BLaER1 treated with 17β-estradiol and CSF1 and Interleukin-3, amounts not matched to agents 10 nM and 100 nM (cell line): Measurements from ENCODE around the gene XPO6.

Source experiments
- H3K27ac ChIP-seq, 11 experiments: shearing (Covaris generic); formaldehyde crosslinking; 2 replicates each; pipeline ENCODE4 v1.8.1; 2022
- H3K27me3 ChIP-seq, 11 experiments: shearing (Covaris generic); formaldehyde crosslinking; 2 replicates each; pipeline ENCODE4 v1.8.1; 2022
- H3K36me3 ChIP-seq, 11 experiments: shearing (Covaris generic); formaldehyde crosslinking; 2 replicates each; pipeline ENCODE4 v1.8.1; 2022
- H3K4me1 ChIP-seq, 10 experiments: shearing (Covaris generic); formaldehyde crosslinking; 2 replicates each; pipeline ENCODE4 v1.8.1; 2022
- H3K4me2 ChIP-seq, 11 experiments: shearing (Covaris generic); formaldehyde crosslinking; 2 replicates each; pipeline ENCODE4 v1.8.1; 2022
- H3K4me3 ChIP-seq, 10 experiments: shearing (Covaris generic); formaldehyde crosslinking; 2 replicates each; pipeline ENCODE4 v1.8.1; 2022
- H3K9ac ChIP-seq, 11 experiments: shearing (Covaris generic); formaldehyde crosslinking; 2 replicates each; pipeline ENCODE4 v1.8.1; 2022
- H3K9me3 ChIP-seq, 11 experiments: shearing (Covaris generic); formaldehyde crosslinking; replicated peaks in 1 of 11; 2 replicates each; pipeline ENCODE4 v1.8.1; 2022
- H4K20me1 ChIP-seq, 11 experiments: shearing (Covaris generic); formaldehyde crosslinking; 2 replicates each; pipeline ENCODE4 v1.8.1; 2022
- Cebpa-rat ChIP-seq, 11 experiments: shearing (Covaris generic); IDR thresholded peaks; 2 replicates each; pipeline ENCODE4 v1.8.1; 2022

The XPO6 gene

DNA sequence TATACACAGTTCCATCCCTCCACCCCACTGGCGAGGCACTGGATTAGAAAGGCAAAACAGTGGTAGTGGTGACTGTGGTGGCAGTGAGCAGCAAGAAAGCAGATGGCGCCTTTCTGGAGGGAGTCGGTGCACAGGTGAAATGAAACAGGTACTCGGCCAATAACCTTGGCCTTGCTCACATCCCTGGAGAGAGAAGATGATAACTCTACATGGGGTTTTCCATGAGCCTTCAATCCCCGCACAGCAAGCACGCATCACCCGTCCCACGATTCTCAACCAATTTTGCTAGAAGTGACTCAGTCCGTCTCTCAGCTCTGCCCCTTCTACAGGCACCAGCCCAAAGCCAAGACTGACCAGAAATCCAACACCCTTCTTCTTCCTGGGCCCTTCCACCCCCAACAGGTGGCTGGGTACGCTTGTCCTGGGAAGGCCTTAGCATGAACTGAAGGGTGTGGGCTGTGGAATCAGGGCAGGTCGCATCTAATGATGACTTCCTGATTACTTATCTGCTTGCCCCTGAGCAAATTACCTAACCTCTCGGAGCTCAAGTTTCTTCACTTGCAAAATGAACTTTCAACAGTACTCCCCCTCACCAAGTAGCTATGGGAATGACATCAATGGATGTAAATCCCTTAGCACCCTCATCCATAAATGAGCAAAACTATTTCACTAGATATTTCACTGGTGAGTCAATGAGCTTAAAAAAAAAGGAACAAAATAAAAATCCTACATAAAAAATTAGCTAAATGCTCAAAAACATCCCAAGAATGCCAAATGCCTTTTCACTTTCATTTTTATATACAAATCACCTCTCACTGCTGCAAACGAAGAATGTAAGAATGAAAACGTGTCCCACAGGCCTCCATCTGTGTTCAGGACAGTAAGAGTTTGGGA lies 18.0 kb downstream of the XPO6 start:
- peaks cover 33 to 99% (median 61%) of the 10 kb centered on the region in 10 experiments for H3K4me1 ChIP-seq
- peak overlapping the region; percentile 74 to 94 (median 83) for H3K4me2 ChIP-seq
- no peak for TF ChIP-seq Cebpa-rat (IDR thresholded peaks at IDR 0.05)
- H3K9ac ChIP-seq = peak overlapping the region in 8 of 11 experiments; percentile 6 to 64 (median 41); a peak in 7 of 22 replicates
- no peaks in the 10 kb centered on the region for H3K27me3 ChIP-seq
- peaks cover 12 to 100% (median 88%) of the 10 kb centered on the region in 11 experiments; a peak in 20 of 22 replicates for H4K20me1 ChIP-seq
- H3K27ac ChIP-seq = peak overlapping the region; percentile 15 to 78 (median 71); a peak in 21 of 22 replicates
- no peaks in the 10 kb centered on the region for H3K9me3 ChIP-seq
- H3K4me3 ChIP-seq = peak overlapping the region in 8 of 10 experiments; percentile 5 to 45 (median 28); a peak in 10 of 20 replicates
- H3K36me3 ChIP-seq = peaks cover 10 to 80% (median 66%) of the 10 kb centered on the region in 11 experiments; a peak in 21 of 22 replicates

- H3K9ac ChIP-seq = peak overlapping the region; percentile 18 to 64 (median 47); a peak in 12 of 22 replicates
- peak overlapping the region; percentile 74 to 94 (median 83) for H3K4me2 ChIP-seq
- H4K20me1 ChIP-seq = peaks cover 10 to 100% (median 88%) of the 10 kb centered on the region in 11 experiments; a peak in 21 of 22 replicates
- H3K27ac ChIP-seq = peak overlapping the region; percentile 46 to 78 (median 71)
- H3K27me3 ChIP-seq = no peaks in the 10 kb centered on the region
- H3K4me1 ChIP-seq = peaks cover 33 to 99% (median 69%) of the 10 kb centered on the region in 10 experiments
- H3K9me3 ChIP-seq = no peaks in the 10 kb centered on the region
- peak overlapping the region in 8 of 10 experiments; percentile 5 to 45 (median 28); a peak in 10 of 20 replicates for H3K4me3 ChIP-seq
- peaks cover 10 to 82% (median 58%) of the 10 kb centered on the region in 11 experiments; a peak in 21 of 22 replicates for H3K36me3 ChIP-seq
- TF ChIP-seq Cebpa-rat (IDR thresholded peaks at IDR 0.05) = no peak
Observed at GRCh38 chr16:28192806-28193529, 18.8 kb downstream of the XPO6 start.

DNA sequence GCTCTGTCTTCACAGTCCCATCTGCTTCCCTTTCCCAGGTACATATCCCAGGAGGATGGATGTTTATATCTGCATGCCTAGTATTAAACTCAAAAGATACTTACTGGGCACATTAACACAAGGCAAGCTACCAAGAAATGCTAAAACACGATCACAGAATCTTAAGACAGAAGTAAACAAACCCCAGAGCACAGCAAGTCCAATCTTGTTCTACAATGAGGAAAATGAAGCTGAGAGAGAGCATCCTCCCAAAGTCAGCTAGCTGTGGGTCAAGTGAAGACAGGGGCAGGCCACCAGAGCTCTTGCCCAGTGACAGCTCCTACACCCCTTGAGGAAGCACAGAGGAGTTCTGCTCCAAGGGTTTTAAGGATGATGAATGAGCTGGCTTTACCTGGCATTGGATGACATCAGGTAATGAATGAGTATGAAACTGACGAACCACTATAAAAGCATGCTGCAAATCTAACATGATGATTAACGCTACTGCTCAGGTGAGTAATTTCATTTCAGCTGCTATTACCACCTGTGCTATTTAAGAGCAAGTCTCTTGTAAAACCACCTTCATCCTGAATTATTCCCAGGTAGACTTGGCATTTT lies 20.3 kb downstream of the XPO6 start:
- no peak overlapping the region; a peak in 1 of 22 replicates for H3K27ac ChIP-seq
- peaks cover 0 to 8% (median under 1%) of the 10 kb centered on the region in 11 experiments; a peak in 1 of 22 replicates for H3K9me3 ChIP-seq
- peak overlapping the region in 4 of 11 experiments; percentile 9 to 94 (median 90); a peak in 6 of 22 replicates for H3K4me2 ChIP-seq
- H3K4me3 ChIP-seq = no peak overlapping the region
- peaks cover 10 to 86% (median 70%) of the 10 kb centered on the region in 11 experiments; a peak in 21 of 22 replicates for H3K36me3 ChIP-seq
- peaks cover 9 to 100% (median 86%) of the 10 kb centered on the region in 11 experiments; a peak in 21 of 22 replicates for H4K20me1 ChIP-seq
- H3K9ac ChIP-seq = 0 out of 22 replicates have a peak overlapping the region, but pooled peaks of 1 of the 11 experiments have one; percentile 8
- no peak for TF ChIP-seq Cebpa-rat (IDR thresholded peaks at IDR 0.05)
- peaks cover 36 to 100% (median 78%) of the 10 kb centered on the region in 10 experiments for H3K4me1 ChIP-seq
- H3K27me3 ChIP-seq = no peaks in the 10 kb centered on the region

DNA sequence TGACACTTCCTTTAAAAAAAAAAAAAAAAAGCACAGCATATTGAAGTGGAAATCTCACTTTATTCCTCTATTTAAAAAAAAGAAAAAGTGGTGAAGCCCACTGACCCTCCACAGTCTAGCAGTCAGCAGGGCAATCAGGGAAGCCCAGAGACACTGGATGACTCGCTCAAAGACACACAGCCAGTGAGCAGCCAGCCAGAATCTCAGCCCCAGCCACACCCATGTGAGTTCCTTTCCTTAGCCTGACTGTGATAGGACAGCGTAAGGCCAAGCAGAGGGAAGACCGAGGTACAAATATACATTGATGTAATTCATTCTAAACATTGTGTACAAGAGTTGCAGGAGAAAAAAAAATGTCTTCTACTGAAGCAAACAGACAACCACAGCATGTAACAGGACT lies 22.5 kb downstream of the XPO6 start:
- H3K36me3 ChIP-seq = peaks cover 4 to 86% (median 70%) of the 10 kb centered on the region in 11 experiments; a peak in 21 of 22 replicates
- H3K4me3 ChIP-seq = peak overlapping the region in 1 of 10 experiments; percentile 6; a peak in 1 of 20 replicates
- peaks cover 0 to 24% (median 17%) of the 10 kb centered on the region in 11 experiments; a peak in 15 of 22 replicates for H3K9me3 ChIP-seq
- peak overlapping the region in 6 of 11 experiments; percentile 17 to 94 (median 81); a peak in 11 of 22 replicates for H3K4me2 ChIP-seq
- TF ChIP-seq Cebpa-rat (IDR thresholded peaks at IDR 0.05) = no peak
- peak overlapping the region in 5 of 11 experiments; percentile 42 to 68 (median 58); a peak in 8 of 22 replicates for H3K9ac ChIP-seq
- H3K4me1 ChIP-seq = peaks cover 28 to 100% (median 67%) of the 10 kb centered on the region in 10 experiments
- no peaks in the 10 kb centered on the region for H3K27me3 ChIP-seq
- peak overlapping the region in 5 of 11 experiments; percentile 56 to 93 (median 82); a peak in 10 of 22 replicates for H3K27ac ChIP-seq
- H4K20me1 ChIP-seq = peaks cover 0 to 100% (median 88%) of the 10 kb centered on the region in 11 experiments; a peak in 19 of 22 replicates

DNA sequence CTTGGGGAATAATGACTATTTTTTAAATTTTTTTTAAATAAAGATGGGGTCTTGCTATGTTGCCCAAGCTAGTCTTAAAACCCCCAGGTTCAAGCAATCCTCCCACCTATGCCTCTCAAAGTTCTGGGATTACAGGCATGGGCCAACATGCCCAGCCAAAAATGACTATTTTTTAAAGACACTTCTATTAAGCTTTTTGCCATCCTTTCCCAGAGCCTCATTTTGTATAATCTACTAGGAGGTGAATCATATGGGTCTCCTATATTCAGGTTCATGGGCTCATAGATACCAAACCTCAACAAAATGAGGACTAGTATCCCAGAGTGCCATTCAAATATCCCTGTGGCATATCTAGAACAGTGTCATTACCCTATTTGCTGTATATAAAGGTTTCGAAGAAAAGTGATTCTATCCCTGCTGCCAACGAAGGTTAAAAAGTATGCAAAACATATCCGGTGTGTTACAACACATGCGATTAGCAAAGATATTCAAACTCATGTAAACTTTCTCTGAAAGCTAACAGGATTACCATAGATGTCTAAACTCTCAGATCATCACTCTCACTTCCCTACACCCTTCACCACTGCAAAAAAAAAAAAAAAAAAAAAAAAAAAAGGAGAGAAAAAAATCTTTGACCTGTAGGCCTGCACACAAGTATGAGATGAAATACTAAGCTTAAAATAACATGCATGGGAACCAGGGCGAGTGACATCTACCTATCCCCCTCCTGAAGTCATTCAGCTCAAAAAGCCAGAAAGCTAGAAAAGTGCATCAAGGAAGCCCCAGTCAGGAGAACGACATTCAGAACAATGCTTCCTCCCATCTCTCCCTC lies 23.5 kb downstream of the XPO6 start:
- Histone ChIP-seq H3K4me1 (peaks cover 19 to 100% (median 58%) of the 10 kb centered on the region in 10 experiments), H3K9ac (peak overlapping the region in 6 of 11 experiments; percentile 20 to 79 (median 64); a peak in 9 of 22 replicates), H3K27me3 (no peaks in the 10 kb centered on the region), H3K9me3 (peaks cover 0 to 24% (median 17%) of the 10 kb centered on the region in 11 experiments; a peak in 15 of 22 replicates), H3K4me3 (peak overlapping the region in 2 of 10 experiments; percentile 32; a peak in 2 of 20 replicates), H3K36me3 (peaks cover 4 to 88% (median 72%) of the 10 kb centered on the region in 11 experiments; a peak in 21 of 22 replicates), H4K20me1 (peaks cover 0 to 100% (median 90%) of the 10 kb centered on the region in 11 experiments; a peak in 19 of 22 replicates), H3K4me2 (peak overlapping the region in 10 of 11 experiments; percentile 4 to 94 (median 54); a peak in 16 of 22 replicates), H3K27ac (peak overlapping the region in 9 of 11 experiments; percentile 39 to 93 (median 76); a peak in 17 of 22 replicates)
- no peak for TF ChIP-seq Cebpa-rat (IDR thresholded peaks at IDR 0.05)

DNA sequence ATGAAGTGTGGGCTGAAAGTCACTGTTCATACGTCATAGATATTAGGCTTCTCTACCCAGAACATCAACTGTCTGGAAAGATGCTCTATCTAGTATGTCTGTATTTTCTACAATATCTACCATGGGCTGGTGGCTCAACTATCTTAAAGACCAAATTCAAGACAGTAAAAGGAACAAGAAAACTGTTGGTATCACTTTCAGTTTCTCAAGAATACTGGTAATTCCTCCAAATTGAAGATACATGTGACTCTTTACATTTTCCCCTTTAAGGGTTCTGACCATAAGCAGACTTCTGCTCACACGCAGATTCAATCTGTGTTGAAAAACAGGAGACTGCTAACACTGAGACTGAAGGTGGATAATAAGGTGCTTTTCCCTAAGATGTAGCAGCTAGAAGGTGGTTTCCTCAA lies 24.2 kb downstream of the XPO6 start:
- no peaks in the 10 kb centered on the region for H3K27me3 ChIP-seq
- H3K27ac ChIP-seq = peak overlapping the region in 9 of 11 experiments; percentile 39 to 93 (median 76); a peak in 17 of 22 replicates
- H3K4me1 ChIP-seq = peaks cover 12 to 100% (median 52%) of the 10 kb centered on the region in 10 experiments
- H3K36me3 ChIP-seq = peaks cover 4 to 90% (median 69%) of the 10 kb centered on the region in 11 experiments; a peak in 21 of 22 replicates
- TF ChIP-seq Cebpa-rat (IDR thresholded peaks at IDR 0.05) = no peak
- H3K4me3 ChIP-seq = peak overlapping the region in 2 of 10 experiments; percentile 32; a peak in 2 of 20 replicates
- H3K9ac ChIP-seq = peak overlapping the region in 5 of 11 experiments; percentile 38 to 79 (median 66); a peak in 9 of 22 replicates
- H4K20me1 ChIP-seq = peaks cover 0 to 100% (median 92%) of the 10 kb centered on the region in 11 experiments; a peak in 17 of 22 replicates
- peak overlapping the region in 10 of 11 experiments; percentile 4 to 94 (median 54); a peak in 17 of 22 replicates for H3K4me2 ChIP-seq
- peaks cover 0 to 24% (median 17%) of the 10 kb centered on the region in 11 experiments; a peak in 15 of 22 replicates for H3K9me3 ChIP-seq
